ENCODE results near the gene ATP8A2.

ATP8A2 gene

DNA sequence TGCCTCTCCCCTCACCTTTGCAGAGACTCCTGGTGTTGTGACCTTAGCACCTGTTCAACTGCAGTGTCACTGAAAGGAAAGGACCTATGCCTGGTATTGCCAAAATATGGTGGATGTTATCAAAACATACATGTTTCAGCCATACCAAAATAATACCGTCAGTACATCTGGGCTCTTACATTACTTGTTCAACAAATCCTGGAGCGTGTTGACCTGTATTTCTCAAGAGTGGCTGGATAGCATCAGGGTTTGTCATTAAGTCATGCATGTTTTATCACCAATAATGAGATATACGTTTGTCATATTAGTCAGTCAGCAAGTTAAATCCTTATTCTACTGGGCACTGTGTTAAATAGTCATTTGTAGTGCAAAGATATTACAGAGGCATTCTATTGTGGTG lies 389.3 kb downstream of the ATP8A2 start:
- H3K27ac ChIP-seq (ENCODE audit: low read depth, low read length, severe bottlenecking): no peak overlapping the region
- H3K36me3 ChIP-seq (ENCODE audit: control insufficient read depth, insufficient read depth, low read length): no peaks in the 10 kb centered on the region
- no peaks in the 10 kb centered on the region for H3K9me3 ChIP-seq (ENCODE audit: control insufficient read depth, low read length)
- H3K4me3 ChIP-seq (ENCODE audit: extremely low read depth, insufficient read depth, low read length, poor library complexity, severe bottlenecking): no peak overlapping the region
- 100% methylated on average over 1 of the region's 3 CpGs; no CpG with 5 or more reads in 1 of the 2 experiments for WGBS, 2 experiments (ENCODE audit: insufficient coverage in 2 of 2)
- no peaks in the 10 kb centered on the region for H3K4me1 ChIP-seq (ENCODE audit: control insufficient read depth, insufficient read depth, low read length, poor library complexity, severe bottlenecking)

DNA sequence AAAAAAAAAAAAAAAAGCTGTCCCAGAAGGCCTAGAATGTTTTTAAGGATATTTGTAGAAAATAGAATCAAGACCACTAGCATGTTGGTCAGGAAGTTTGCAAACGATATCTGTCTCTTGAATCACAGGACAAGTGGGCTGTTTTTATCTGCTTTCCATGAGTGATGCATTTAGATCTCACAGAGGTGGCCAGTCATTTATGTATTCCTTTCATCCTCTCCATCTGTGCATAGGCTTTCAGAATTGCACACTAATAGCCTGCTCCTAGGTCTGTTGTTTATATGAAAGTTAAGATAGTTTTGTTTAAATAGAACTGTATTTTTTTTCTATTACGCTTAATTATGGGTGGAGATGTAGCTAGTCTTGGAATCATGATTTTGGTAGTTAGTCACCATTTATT lies 390.5 kb downstream of the ATP8A2 start:
- Histone ChIP-seq H3K36me3 (ENCODE audit: control insufficient read depth, insufficient read depth, low read length) (no peaks in the 10 kb centered on the region), H3K9me3 (ENCODE audit: control insufficient read depth, low read length) (no peaks in the 10 kb centered on the region), H3K4me1 (ENCODE audit: control insufficient read depth, insufficient read depth, low read length, poor library complexity, severe bottlenecking) (no peaks in the 10 kb centered on the region), H3K27ac (ENCODE audit: low read depth, low read length, severe bottlenecking) (no peak overlapping the region), H3K4me3 (ENCODE audit: extremely low read depth, insufficient read depth, low read length, poor library complexity, severe bottlenecking) (no peak overlapping the region)
- WGBS, 2 experiments (ENCODE audit: insufficient coverage in 2 of 2): 100% methylated on average over 2 of the region's 2 CpGs; no CpG with 5 or more reads in 1 of the 2 experiments

DNA sequence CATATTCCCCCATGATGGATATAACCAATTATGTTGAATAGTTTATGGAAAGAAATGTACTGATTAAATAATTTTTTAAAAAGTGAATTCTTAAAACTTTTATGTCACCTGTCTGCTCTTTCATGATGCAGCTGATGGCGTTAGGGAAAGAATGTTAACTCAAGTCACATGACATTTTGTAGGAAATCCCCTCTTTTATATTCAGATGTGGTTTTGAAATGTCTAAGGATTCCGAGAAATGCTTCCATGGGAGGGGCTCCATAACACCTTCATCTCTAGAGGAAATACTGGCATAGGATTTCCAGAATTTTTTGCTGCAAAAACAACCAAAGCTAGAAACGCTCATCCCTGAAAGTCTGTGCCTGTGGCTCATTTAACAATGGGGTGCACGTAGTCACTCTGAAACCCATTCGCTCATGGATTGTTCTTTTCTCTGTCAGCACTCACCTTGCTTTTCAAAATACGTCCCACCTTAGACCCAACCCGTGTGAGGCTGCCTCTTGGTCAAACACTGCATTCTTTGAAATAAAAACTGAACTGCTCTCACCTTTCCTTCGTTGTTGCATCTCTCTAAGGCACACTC lies 391.1 kb downstream of the ATP8A2 start:
- WGBS, 2 experiments (ENCODE audit: insufficient coverage in 2 of 2): 83 to 94% methylated on average over 4 to 5 of the region's 8 CpGs
- no peaks in the 10 kb centered on the region for H3K9me3 ChIP-seq (ENCODE audit: control insufficient read depth, low read length)
- H3K36me3 ChIP-seq (ENCODE audit: control insufficient read depth, insufficient read depth, low read length): no peaks in the 10 kb centered on the region
- no peak overlapping the region for H3K27ac ChIP-seq (ENCODE audit: low read depth, low read length, severe bottlenecking)
- no peak overlapping the region for H3K4me3 ChIP-seq (ENCODE audit: extremely low read depth, insufficient read depth, low read length, poor library complexity, severe bottlenecking)
- no peaks in the 10 kb centered on the region for H3K4me1 ChIP-seq (ENCODE audit: control insufficient read depth, insufficient read depth, low read length, poor library complexity, severe bottlenecking)

DNA sequence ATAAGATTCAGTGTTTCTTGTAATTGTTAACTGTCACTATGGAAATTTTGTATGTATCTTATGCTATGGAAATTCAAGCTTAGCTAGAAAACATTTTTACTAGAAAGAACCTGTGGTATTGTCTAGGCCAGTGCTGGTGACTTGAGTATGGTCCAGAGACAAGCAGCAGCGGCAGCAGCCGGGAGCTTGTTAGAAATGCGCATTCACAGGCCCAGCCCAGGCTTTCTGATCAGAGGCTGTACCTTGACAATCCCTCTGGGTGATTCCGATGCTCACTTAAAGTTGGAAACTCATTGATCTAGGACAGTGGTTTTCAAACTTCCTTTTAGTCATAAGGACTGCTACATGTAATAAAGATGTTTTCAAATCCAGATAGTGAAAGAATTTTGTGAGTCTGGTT lies 392.6 kb downstream of the ATP8A2 start:
- no peaks in the 10 kb centered on the region for H3K36me3 ChIP-seq (ENCODE audit: control insufficient read depth, insufficient read depth, low read length)
- no peak overlapping the region for H3K4me3 ChIP-seq (ENCODE audit: extremely low read depth, insufficient read depth, low read length, poor library complexity, severe bottlenecking)
- H3K4me1 ChIP-seq (ENCODE audit: control insufficient read depth, insufficient read depth, low read length, poor library complexity, severe bottlenecking): no peaks in the 10 kb centered on the region
- 45 to 61% methylated on average over 4 of the region's 4 CpGs for WGBS, 2 experiments (ENCODE audit: insufficient coverage in 2 of 2)
- H3K27ac ChIP-seq (ENCODE audit: low read depth, low read length, severe bottlenecking): no peak overlapping the region
- no peaks in the 10 kb centered on the region for H3K9me3 ChIP-seq (ENCODE audit: control insufficient read depth, low read length)

DNA sequence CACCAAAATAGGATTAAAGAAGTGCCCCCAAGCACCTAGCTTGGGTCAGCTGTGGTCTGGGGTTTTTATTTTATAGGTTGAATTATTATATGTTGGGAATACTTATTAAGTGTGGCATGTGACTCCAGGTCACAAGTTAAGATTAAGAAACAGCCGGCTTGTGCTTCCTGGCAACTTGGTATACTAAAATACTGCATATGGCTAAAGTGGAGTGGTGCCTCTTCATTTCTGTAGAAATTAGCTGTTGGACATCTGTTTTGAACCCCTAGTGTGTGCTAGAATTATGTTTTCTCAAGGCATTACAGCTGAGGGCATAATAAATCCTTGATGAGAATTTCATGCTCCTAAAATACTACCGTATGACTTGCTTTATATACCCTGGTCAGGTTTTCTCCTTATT lies 393.5 kb downstream of the ATP8A2 start:
- H3K4me3 ChIP-seq (ENCODE audit: extremely low read depth, insufficient read depth, low read length, poor library complexity, severe bottlenecking): no peak overlapping the region
- H3K36me3 ChIP-seq (ENCODE audit: control insufficient read depth, insufficient read depth, low read length): no peaks in the 10 kb centered on the region
- H3K4me1 ChIP-seq (ENCODE audit: control insufficient read depth, insufficient read depth, low read length, poor library complexity, severe bottlenecking): no peaks in the 10 kb centered on the region
- 94 to 100% methylated on average over 1 to 2 of the region's 2 CpGs for WGBS, 2 experiments (ENCODE audit: insufficient coverage in 2 of 2)
- no peaks in the 10 kb centered on the region for H3K9me3 ChIP-seq (ENCODE audit: control insufficient read depth, low read length)
- H3K27ac ChIP-seq (ENCODE audit: low read depth, low read length, severe bottlenecking): no peak overlapping the region

DNA sequence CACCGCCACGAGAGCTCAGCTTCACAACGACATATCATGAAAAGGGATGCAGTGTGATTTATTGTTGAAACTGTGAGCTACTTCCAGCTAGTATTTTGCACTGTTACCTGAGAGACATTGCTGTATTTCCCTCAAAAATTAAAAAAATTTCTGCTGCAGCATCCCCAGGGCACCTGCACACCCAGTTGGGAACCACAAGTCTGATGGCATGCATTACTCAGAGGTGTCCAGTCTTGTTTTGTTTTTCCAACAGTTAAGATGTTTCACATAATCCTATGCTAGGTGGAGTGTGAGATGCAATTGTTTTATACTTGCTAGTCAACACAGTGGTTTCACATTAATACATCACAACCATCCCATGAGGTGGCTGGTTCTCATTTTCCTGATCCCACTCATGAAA lies 394.8 kb downstream of the ATP8A2 start:
- no peak overlapping the region for H3K4me3 ChIP-seq (ENCODE audit: extremely low read depth, insufficient read depth, low read length, poor library complexity, severe bottlenecking)
- no peaks in the 10 kb centered on the region for H3K36me3 ChIP-seq (ENCODE audit: control insufficient read depth, insufficient read depth, low read length)
- no peaks in the 10 kb centered on the region for H3K4me1 ChIP-seq (ENCODE audit: control insufficient read depth, insufficient read depth, low read length, poor library complexity, severe bottlenecking)
- 100% methylated on average over 1 of the region's 3 CpGs; no CpG with 5 or more reads in 1 of the 2 experiments for WGBS, 2 experiments (ENCODE audit: insufficient coverage in 2 of 2)
- H3K27ac ChIP-seq (ENCODE audit: low read depth, low read length, severe bottlenecking): no peak overlapping the region
- H3K9me3 ChIP-seq (ENCODE audit: control insufficient read depth, low read length): no peaks in the 10 kb centered on the region

DNA sequence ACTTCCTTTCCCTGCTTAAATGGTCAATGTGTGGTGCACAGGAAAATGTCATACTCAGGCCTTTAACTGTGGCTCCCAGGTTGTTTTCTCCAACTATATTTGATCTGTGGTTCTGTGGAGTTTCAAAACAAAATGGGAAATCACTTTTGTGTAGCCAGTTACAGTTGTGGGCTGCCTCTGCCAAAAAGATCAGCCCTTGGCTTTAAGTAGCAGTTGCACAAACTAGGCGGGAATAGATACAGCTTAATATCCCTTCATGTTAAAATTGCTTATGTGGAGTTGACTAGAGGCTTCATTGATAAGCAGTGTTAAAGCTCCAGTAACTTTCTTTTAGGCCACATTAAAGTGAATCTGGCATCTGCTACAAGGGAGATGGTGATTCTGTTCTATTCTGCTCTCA lies 395.2 kb downstream of the ATP8A2 start:
- Histone ChIP-seq H3K4me1 (ENCODE audit: control insufficient read depth, insufficient read depth, low read length, poor library complexity, severe bottlenecking) (no peaks in the 10 kb centered on the region), H3K36me3 (ENCODE audit: control insufficient read depth, insufficient read depth, low read length) (no peaks in the 10 kb centered on the region), H3K9me3 (ENCODE audit: control insufficient read depth, low read length) (no peaks in the 10 kb centered on the region), H3K4me3 (ENCODE audit: extremely low read depth, insufficient read depth, low read length, poor library complexity, severe bottlenecking) (no peak overlapping the region), H3K27ac (ENCODE audit: low read depth, low read length, severe bottlenecking) (no peak overlapping the region)
- WGBS, 2 experiments (ENCODE audit: insufficient coverage in 2 of 2): 100% methylated on average over 1 of the region's 1 CpG; no CpG with 5 or more reads in 1 of the 2 experiments

DNA sequence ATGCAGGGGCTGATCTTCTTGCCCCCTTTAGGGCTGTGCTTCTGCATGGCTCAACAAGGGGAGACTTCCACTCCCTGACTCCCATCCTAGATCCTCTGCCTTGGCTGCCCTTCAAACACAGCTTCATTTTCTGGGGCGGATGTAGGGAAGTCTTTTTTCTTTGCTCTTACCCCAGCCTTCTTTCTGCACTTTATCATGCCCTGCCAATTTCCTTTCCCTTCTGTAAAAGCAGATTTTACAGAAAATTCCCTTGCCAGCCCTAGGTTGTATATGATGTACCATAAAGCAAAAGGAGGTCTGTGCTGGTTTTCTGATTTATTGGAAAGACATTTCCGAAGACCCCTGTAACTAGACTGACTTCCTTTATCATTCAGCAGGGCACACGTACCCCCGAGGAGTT lies 396.6 kb downstream of the ATP8A2 start:
- H3K9me3 ChIP-seq (ENCODE audit: control insufficient read depth, low read length): no peaks in the 10 kb centered on the region
- no peak overlapping the region for H3K27ac ChIP-seq (ENCODE audit: low read depth, low read length, severe bottlenecking)
- H3K4me3 ChIP-seq (ENCODE audit: extremely low read depth, insufficient read depth, low read length, poor library complexity, severe bottlenecking): no peak overlapping the region
- no peaks in the 10 kb centered on the region for H3K4me1 ChIP-seq (ENCODE audit: control insufficient read depth, insufficient read depth, low read length, poor library complexity, severe bottlenecking)
- WGBS, 2 experiments (ENCODE audit: insufficient coverage in 2 of 2): 93 to 100% methylated on average over 1 to 2 of the region's 4 CpGs
- H3K36me3 ChIP-seq (ENCODE audit: control insufficient read depth, insufficient read depth, low read length): no peaks in the 10 kb centered on the region

DNA sequence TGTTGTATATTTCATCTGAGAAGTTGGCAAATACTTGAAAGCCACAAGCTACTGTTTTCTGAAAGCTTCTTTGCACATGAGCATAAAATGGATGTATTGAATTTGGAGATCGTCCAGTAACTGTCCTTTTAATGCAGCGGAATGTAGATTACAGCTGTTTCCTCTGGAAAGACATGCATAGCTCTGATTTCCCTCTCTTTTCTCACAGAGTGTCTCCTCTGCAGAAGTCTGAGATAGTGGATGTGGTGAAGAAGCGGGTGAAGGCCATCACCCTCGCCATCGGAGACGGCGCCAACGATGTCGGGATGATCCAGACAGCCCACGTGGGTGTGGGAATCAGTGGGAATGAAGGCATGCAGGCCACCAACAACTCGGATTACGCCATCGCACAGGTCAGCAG lies 397.1 kb downstream of the ATP8A2 start:
- WGBS, 2 experiments (ENCODE audit: insufficient coverage in 2 of 2): 91 to 95% methylated on average over 12 to 13 of the region's 13 CpGs
- H3K4me1 ChIP-seq (ENCODE audit: control insufficient read depth, insufficient read depth, low read length, poor library complexity, severe bottlenecking): no peaks in the 10 kb centered on the region

DNA sequence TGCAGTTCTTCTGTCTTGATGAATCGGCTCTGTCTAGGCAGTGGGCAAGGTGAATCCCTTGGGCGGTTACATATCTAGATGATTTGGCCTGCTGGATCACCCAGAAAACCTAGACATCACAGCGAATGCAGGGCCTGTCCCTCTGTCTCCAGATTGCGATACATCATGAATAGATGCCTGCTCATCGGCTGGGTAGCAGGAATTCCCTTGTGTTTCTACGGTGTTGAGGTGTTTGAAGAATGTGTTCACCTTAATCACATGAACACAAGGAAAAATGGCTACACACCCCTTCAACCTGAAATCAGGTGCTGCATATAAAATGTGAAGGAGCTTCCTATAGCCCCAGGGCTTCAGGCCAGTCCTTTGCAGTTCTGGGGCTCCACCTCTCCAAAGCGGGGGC lies 398.8 kb downstream of the ATP8A2 start:
- 88 to 94% methylated on average over 2 to 6 of the region's 7 CpGs for WGBS, 2 experiments (ENCODE audit: insufficient coverage in 2 of 2)
- Histone ChIP-seq H3K9me3 (ENCODE audit: control insufficient read depth, low read length) (no peaks in the 10 kb centered on the region), H3K4me1 (ENCODE audit: control insufficient read depth, insufficient read depth, low read length, poor library complexity, severe bottlenecking) (peaks cover 4% of the 10 kb centered on the region), H3K4me3 (ENCODE audit: extremely low read depth, insufficient read depth, low read length, poor library complexity, severe bottlenecking) (no peak overlapping the region), H3K36me3 (ENCODE audit: control insufficient read depth, insufficient read depth, low read length) (no peaks in the 10 kb centered on the region), H3K27ac (ENCODE audit: low read depth, low read length, severe bottlenecking) (no peak overlapping the region)

More for the DNA sequence above, 397.1 kb downstream of the ATP8A2 start:
- Histone ChIP-seq H3K9me3 (ENCODE audit: control insufficient read depth, low read length) (no peaks in the 10 kb centered on the region), H3K4me3 (ENCODE audit: extremely low read depth, insufficient read depth, low read length, poor library complexity, severe bottlenecking) (no peak overlapping the region), H3K27ac (ENCODE audit: low read depth, low read length, severe bottlenecking) (no peak overlapping the region), H3K36me3 (ENCODE audit: control insufficient read depth, insufficient read depth, low read length) (no peaks in the 10 kb centered on the region)

DNA sequence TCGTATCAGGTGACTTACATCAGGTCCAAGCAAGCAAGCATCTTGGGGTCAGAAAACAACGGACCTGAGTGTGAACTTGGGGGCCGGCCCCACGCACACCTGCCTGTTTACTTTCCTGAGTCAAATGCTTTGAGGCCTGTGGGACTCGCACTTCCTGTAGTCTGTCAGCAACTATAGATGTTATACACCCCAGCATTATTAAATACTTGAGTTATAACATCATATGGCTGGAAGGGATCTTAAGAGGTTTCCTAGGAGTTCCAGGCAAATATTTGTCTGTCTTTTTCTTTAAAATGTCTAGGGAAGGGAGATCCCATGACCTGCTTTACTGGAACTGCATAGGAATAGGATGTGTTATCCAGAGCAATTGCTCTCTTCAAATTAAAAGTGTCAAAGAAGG lies 399.4 kb downstream of the ATP8A2 start:
- no peak overlapping the region for H3K27ac ChIP-seq (ENCODE audit: low read depth, low read length, severe bottlenecking)
- peaks cover 10% of the 10 kb centered on the region for H3K4me1 ChIP-seq (ENCODE audit: control insufficient read depth, insufficient read depth, low read length, poor library complexity, severe bottlenecking)
- H3K4me3 ChIP-seq (ENCODE audit: extremely low read depth, insufficient read depth, low read length, poor library complexity, severe bottlenecking): no peak overlapping the region
- H3K36me3 ChIP-seq (ENCODE audit: control insufficient read depth, insufficient read depth, low read length): no peaks in the 10 kb centered on the region
- WGBS, 2 experiments (ENCODE audit: insufficient coverage in 2 of 2): 86 to 95% methylated on average over 2 to 4 of the region's 5 CpGs
- H3K9me3 ChIP-seq (ENCODE audit: control insufficient read depth, low read length): no peaks in the 10 kb centered on the region

All from mesodermal cell (in vitro differentiated cells).